Activated T-helper 17 cell treated with anti-CD3 and anti-CD28 coated beads, Interleukin-2, amount 50 U/mL, for 72 hours (primary cell): ENCODE results near the gene ZFP91. TPM values are rescaled to one million over a fixed set of nuclear protein-coding genes. Genes with fewer than 3 reads are reported as not detected.
"Not testable (repeated sequence)": the region's sequence is repeated elsewhere in the genome, so short reads cannot be mapped to it uniquely, and the experiment has no call there.

Source experiments
- ATAC-seq: fragments of 150-1000 bp; cut with Tn5 transposase; replicated peaks from 2 replicates; pipeline ENCODE4 v1.10.0; 2021; ENCODE audit warnings: mild to moderate bottlenecking, moderate library complexity
- H3K27ac Mint-ChIP-seq: one replicate; pipeline ENCODE4 v1.8.0; 2022; ENCODE audit warnings: mixed read lengths
- H3K27me3 Mint-ChIP-seq: one replicate; pipeline ENCODE4 v1.8.0; 2022; ENCODE audit warnings: mixed read lengths
- H3K36me3 Mint-ChIP-seq: one replicate; pipeline ENCODE4 v1.8.0; 2022; ENCODE audit warnings: low read depth, mild to moderate bottlenecking, mixed read lengths
- H3K4me1 Mint-ChIP-seq: one replicate; pipeline ENCODE4 v1.8.0; 2022; ENCODE audit warnings: mixed read lengths
- H3K4me3 Mint-ChIP-seq: one replicate; pipeline ENCODE4 v1.8.0; 2022; ENCODE audit warnings: mild to moderate bottlenecking, mixed read lengths
- H3K9me3 Mint-ChIP-seq: one replicate; pipeline ENCODE4 v1.8.0; 2022; ENCODE audit warnings: mixed read lengths
- total RNA-seq, 2 donors: library from RNA; stranded (reverse); gene quantifications; one replicate each; pipeline ENCODE4 v1.2.3, GENCODE V29; 2022

The ZFP91 gene
- 10 to 100 TPM; 45.7 to 47.4 TPM for total RNA-seq

GRCh38 chr11:58578635-58579191 is at the start of gene ZFP91:
Gene ZFP91, plus strand, starts transcription at chr11:58579063. Its CDS starts 219 bp downstream, at chr11:58579282.
- Mint-ChIP-seq H3K27me3 (no peaks in the 10 kb centered on the region), H3K4me3 (peak within 1 kb of the TSS; percentile 96), H3K36me3 (peaks cover 88% of the 10 kb centered on the region), H3K4me1 (peaks cover 14% of the 10 kb centered on the region), H3K27ac (peak within 1 kb of the TSS; percentile 100), H3K9me3 (no peaks in the 10 kb centered on the region)
- ATAC-seq = peak; percentile 53

GRCh38 chr11:58530236-58530635 is 48.6 kb upstream of the ZFP91 start:
- Mint-ChIP-seq H3K36me3 (peaks cover 99% of the 10 kb centered on the region), H3K4me1 (peaks cover 25% of the 10 kb centered on the region), H3K27me3 (no peaks in the 10 kb centered on the region), H3K9me3 (no peaks in the 10 kb centered on the region), H3K27ac (no peak overlapping the region), H3K4me3 (no peak overlapping the region)
- no peak for ATAC-seq

GRCh38 chr11:58531865-58532341 is 47.0 kb upstream of the ZFP91 start:
- H3K27ac Mint-ChIP-seq = no peak overlapping the region
- no peak overlapping the region for H3K4me3 Mint-ChIP-seq
- H3K9me3 Mint-ChIP-seq = no peaks in the 10 kb centered on the region
- peaks cover 27% of the 10 kb centered on the region for H3K4me1 Mint-ChIP-seq
- ATAC-seq = no peak
- H3K36me3 Mint-ChIP-seq = peaks cover 99% of the 10 kb centered on the region
- no peaks in the 10 kb centered on the region for H3K27me3 Mint-ChIP-seq

- peak overlapping the region; percentile 70 for H3K27ac Mint-ChIP-seq
- no peak overlapping the region for H3K4me3 Mint-ChIP-seq
- H3K4me1 Mint-ChIP-seq = peaks cover 16% of the 10 kb centered on the region
- ATAC-seq = no peak
- H3K36me3 Mint-ChIP-seq = peaks cover 92% of the 10 kb centered on the region
- H3K9me3 Mint-ChIP-seq = no peaks in the 10 kb centered on the region
- no peaks in the 10 kb centered on the region for H3K27me3 Mint-ChIP-seq
These were observed 32.0 kb upstream of the ZFP91 start for GRCh38 chr11:58546841-58547240.

GRCh38 chr11:58549644-58550043 is 29.2 kb upstream of the ZFP91 start:
- ATAC-seq = no peak
- Mint-ChIP-seq H3K9me3 (no peaks in the 10 kb centered on the region), H3K27ac (no peak overlapping the region), H3K4me1 (peaks cover 24% of the 10 kb centered on the region), H3K4me3 (no peak overlapping the region), H3K36me3 (peaks cover 100% of the 10 kb centered on the region), H3K27me3 (no peaks in the 10 kb centered on the region)

- Mint-ChIP-seq H3K27ac (no peak overlapping the region), H3K36me3 (peaks cover 94% of the 10 kb centered on the region), H3K27me3 (no peaks in the 10 kb centered on the region), H3K4me3 (no peak overlapping the region), H3K4me1 (peaks cover 41% of the 10 kb centered on the region), H3K9me3 (no peaks in the 10 kb centered on the region)
- ATAC-seq = no peak
These were observed 18.0 kb upstream of the ZFP91 start for GRCh38 chr11:58560842-58561241.

- no peaks in the 10 kb centered on the region for H3K27me3 Mint-ChIP-seq
- peak overlapping the region; percentile 28 for H3K4me3 Mint-ChIP-seq
- no peaks in the 10 kb centered on the region for H3K9me3 Mint-ChIP-seq
- H3K27ac Mint-ChIP-seq = no peak overlapping the region
- ATAC-seq = no peak
- H3K4me1 Mint-ChIP-seq = peaks cover 41% of the 10 kb centered on the region
- peaks cover 97% of the 10 kb centered on the region for H3K36me3 Mint-ChIP-seq
These were observed 17.3 kb upstream of the ZFP91 start for GRCh38 chr11:58561394-58562098.

- Mint-ChIP-seq H3K27me3 (no peaks in the 10 kb centered on the region), H3K4me1 (peaks cover 37% of the 10 kb centered on the region), H3K27ac (peak overlapping the region; percentile 87), H3K36me3 (peaks cover 96% of the 10 kb centered on the region), H3K9me3 (no peaks in the 10 kb centered on the region), H3K4me3 (peak overlapping the region; percentile 48)
- ATAC-seq = peak; percentile 78
These were observed 16.5 kb upstream of the ZFP91 start for GRCh38 chr11:58562375-58562800.

- no peak for ATAC-seq
- peaks cover 99% of the 10 kb centered on the region for H3K36me3 Mint-ChIP-seq
- H3K9me3 Mint-ChIP-seq = no peaks in the 10 kb centered on the region
These were observed 14.6 kb upstream of the ZFP91 start for GRCh38 chr11:58564231-58564630.

GRCh38 chr11:58567889-58568512 is 10.9 kb upstream of the ZFP91 start:
- ATAC-seq = peak; percentile 89
- Mint-ChIP-seq H3K4me3 (peak overlapping the region; percentile 96), H3K36me3 (peaks cover 96% of the 10 kb centered on the region), H3K27me3 (no peaks in the 10 kb centered on the region), H3K9me3 (no peaks in the 10 kb centered on the region), H3K27ac (peak overlapping the region; percentile 47), H3K4me1 (peaks cover 44% of the 10 kb centered on the region)

More at GRCh38 chr11:58564231-58564630, 14.6 kb upstream of the ZFP91 start:
- Mint-ChIP-seq H3K4me1 (peaks cover 52% of the 10 kb centered on the region), H3K27ac (peak overlapping the region; percentile 80), H3K4me3 (peak overlapping the region; percentile 48), H3K27me3 (no peaks in the 10 kb centered on the region)

- H3K27ac Mint-ChIP-seq = peak overlapping the region; percentile 100
- H3K4me1 Mint-ChIP-seq = peaks cover 20% of the 10 kb centered on the region
- peak overlapping the region; percentile 96 for H3K4me3 Mint-ChIP-seq
- ATAC-seq, H3K9me3 Mint-ChIP-seq, H3K27me3 Mint-ChIP-seq: not testable (repeated sequence)
- peaks cover 88% of the 10 kb centered on the region for H3K36me3 Mint-ChIP-seq
These were observed 6.0 kb upstream of the ZFP91 start for GRCh38 chr11:58572906-58573305.

- no peaks in the 10 kb centered on the region for H3K9me3 Mint-ChIP-seq
- no peaks in the 10 kb centered on the region for H3K27me3 Mint-ChIP-seq
- peak; percentile 47 for ATAC-seq
- H3K36me3 Mint-ChIP-seq = peaks cover 88% of the 10 kb centered on the region
- peaks cover 13% of the 10 kb centered on the region for H3K4me1 Mint-ChIP-seq
- peak overlapping the region; percentile 100 for H3K27ac Mint-ChIP-seq
- H3K4me3 Mint-ChIP-seq = peak overlapping the region; percentile 96
These were observed 5.3 kb upstream of the ZFP91 start for GRCh38 chr11:58573451-58574104.

- Mint-ChIP-seq H3K4me1 (peaks cover 7% of the 10 kb centered on the region), H3K9me3 (no peaks in the 10 kb centered on the region), H3K36me3 (peaks cover 85% of the 10 kb centered on the region), H3K27ac (peak overlapping the region; percentile 100), H3K27me3 (no peaks in the 10 kb centered on the region), H3K4me3 (peak overlapping the region; percentile 96)
- no peak for ATAC-seq
These were observed 4.0 kb upstream of the ZFP91 start for GRCh38 chr11:58574881-58575280.

- peak; percentile 2 for ATAC-seq
- Mint-ChIP-seq H3K27me3 (no peaks in the 10 kb centered on the region), H3K4me1 (peaks cover 7% of the 10 kb centered on the region), H3K36me3 (peaks cover 85% of the 10 kb centered on the region), H3K9me3 (no peaks in the 10 kb centered on the region), H3K27ac (peak within 1 kb of the TSS; percentile 100), H3K4me3 (peak within 1 kb of the TSS; percentile 96)
These were observed 3.4 kb upstream of the ZFP91 start, which contains the start of gene LPXN for GRCh38 chr11:58575377-58576020. Gene LPXN, minus strand, starts transcription at chr11:58575856. Its CDS starts 84 bp downstream, at chr11:58575772.
